BE2C (cell line): ENCODE measurements around the gene ZNF628.
A peak's percentile ranks its signal among the peaks of the same experiment; 100 is the strongest.

Experiments used
- DNase-seq: peaks from one replicate; pipeline ENCODE4 v3.0.0-alpha.2; 2020
- H3K27me3 ChIP-seq: fragments of 250-450 bp; sonication (Bioruptor Pico); 2 replicates; pipeline ENCODE4 v1.5.1; 2020; ENCODE audit warnings: mild to moderate bottlenecking
- H3K36me3 ChIP-seq: fragments of 250-450 bp; sonication (Bioruptor Pico); 2 replicates; pipeline ENCODE4 v1.5.1; 2020; ENCODE audit warnings: mild to moderate bottlenecking
- H3K4me1 ChIP-seq: fragments of 250-450 bp; sonication (Bioruptor Pico); 2 replicates; pipeline ENCODE4 v1.5.1; 2020
- H3K4me3 ChIP-seq: 2 replicates; pipeline ENCODE4 v1.5.1; 2011; ENCODE audit warnings: low read depth, low read length
- H3K9me3 ChIP-seq: fragments of 250-450 bp; sonication (Bioruptor Pico); 2 replicates; pipeline ENCODE4 v1.5.1; 2020
- CTCF ChIP-seq: IDR thresholded peaks from 2 replicates; pipeline ENCODE4 v1.5.1; 2012; ENCODE audit warnings: mild to moderate bottlenecking, low read depth, low read length

ZNF628 gene

GRCh38 chr19:55461974-55462626 is 14.3 kb upstream of the ZNF628 start:
- no peaks in the 10 kb centered on the region for H3K36me3 ChIP-seq
- no peak for DNase-seq
- H3K4me3 ChIP-seq: peak overlapping the region; percentile 47
- H3K4me1 ChIP-seq: peaks cover 10% of the 10 kb centered on the region
- H3K9me3 ChIP-seq: no peaks in the 10 kb centered on the region
- TF ChIP-seq CTCF: no peak
- H3K27me3 ChIP-seq: no peaks in the 10 kb centered on the region

- no peak overlapping the region for H3K4me3 ChIP-seq
- H3K4me1 ChIP-seq: peaks cover 10% of the 10 kb centered on the region
- no peaks in the 10 kb centered on the region for H3K36me3 ChIP-seq
- H3K27me3 ChIP-seq: no peaks in the 10 kb centered on the region
- peak; percentile 10 for DNase-seq
- no peak for TF ChIP-seq CTCF
- H3K9me3 ChIP-seq: no peaks in the 10 kb centered on the region
Measured at GRCh38 chr19:55462722-55463121, 13.7 kb upstream of the ZNF628 start.

GRCh38 chr19:55463583-55464031 is 12.8 kb upstream of the ZNF628 start:
- peak; percentile 9 for DNase-seq
- Histone ChIP-seq H3K27me3 (no peaks in the 10 kb centered on the region), H3K4me3 (no peak overlapping the region), H3K36me3 (no peaks in the 10 kb centered on the region), H3K4me1 (peaks cover 10% of the 10 kb centered on the region), H3K9me3 (no peaks in the 10 kb centered on the region)
- TF ChIP-seq CTCF: no peak

GRCh38 chr19:55464039-55464661 is 12.3 kb upstream of the ZNF628 start:
- H3K36me3 ChIP-seq: no peaks in the 10 kb centered on the region
- peaks cover 10% of the 10 kb centered on the region for H3K4me1 ChIP-seq
- H3K4me3 ChIP-seq: no peak overlapping the region
- peak; percentile 12 for DNase-seq
- TF ChIP-seq CTCF: no peak
- H3K27me3 ChIP-seq: no peaks in the 10 kb centered on the region
- H3K9me3 ChIP-seq: no peaks in the 10 kb centered on the region

GRCh38 chr19:55464662-55465054 is 11.8 kb upstream of the ZNF628 start, which contains the start of gene C19orf85:
TSS of gene C19orf85 (minus strand) at chr19:55464751. CDS start at chr19:55464554, 197 bp downstream.
- Histone ChIP-seq H3K27me3 (no peaks in the 10 kb centered on the region), H3K4me3 (no peak within 1 kb of the TSS), H3K4me1 (peaks cover 8% of the 10 kb centered on the region), H3K36me3 (no peaks in the 10 kb centered on the region), H3K9me3 (no peaks in the 10 kb centered on the region)
- DNase-seq: no peak
- no peak for TF ChIP-seq CTCF
